Putamen (tissue), 1 donor: ENCODE measurements around the gene RGS11.

Source experiments
- DNase-seq: peaks from one replicate; pipeline ENCODE4 v3.0.0-alpha.2; 2016; ENCODE audit warnings: low spot score

Gene RGS11

DNA sequence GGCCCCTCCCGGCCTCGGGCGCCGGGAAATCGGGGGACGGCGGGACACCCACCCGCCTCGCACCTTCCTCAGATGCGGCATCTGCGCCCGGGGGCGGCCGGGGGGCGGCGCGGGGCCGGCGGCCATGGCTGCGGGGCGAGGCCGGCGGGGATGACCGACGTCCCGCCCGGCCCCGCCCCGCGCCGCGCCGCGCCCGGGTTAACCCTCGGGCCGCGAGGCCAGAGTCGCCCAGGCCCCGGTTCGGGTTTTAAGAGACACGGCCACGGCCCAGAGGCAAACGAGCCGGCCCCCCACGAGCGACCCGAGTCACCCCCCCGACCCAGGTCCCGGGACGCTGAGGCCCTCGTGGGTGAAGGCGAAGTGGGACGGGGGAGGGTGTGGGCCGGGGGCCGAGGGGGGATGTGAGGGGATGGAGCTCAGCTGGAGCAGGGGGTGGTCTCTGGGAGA lies at the start of gene RGS11:
Gene RGS11, minus strand, starts transcription at position 159 of the 447 bp plus-strand sequence. Its CDS starts 33 bp downstream, at position 126.
- DNase-seq = no peak

DNA sequence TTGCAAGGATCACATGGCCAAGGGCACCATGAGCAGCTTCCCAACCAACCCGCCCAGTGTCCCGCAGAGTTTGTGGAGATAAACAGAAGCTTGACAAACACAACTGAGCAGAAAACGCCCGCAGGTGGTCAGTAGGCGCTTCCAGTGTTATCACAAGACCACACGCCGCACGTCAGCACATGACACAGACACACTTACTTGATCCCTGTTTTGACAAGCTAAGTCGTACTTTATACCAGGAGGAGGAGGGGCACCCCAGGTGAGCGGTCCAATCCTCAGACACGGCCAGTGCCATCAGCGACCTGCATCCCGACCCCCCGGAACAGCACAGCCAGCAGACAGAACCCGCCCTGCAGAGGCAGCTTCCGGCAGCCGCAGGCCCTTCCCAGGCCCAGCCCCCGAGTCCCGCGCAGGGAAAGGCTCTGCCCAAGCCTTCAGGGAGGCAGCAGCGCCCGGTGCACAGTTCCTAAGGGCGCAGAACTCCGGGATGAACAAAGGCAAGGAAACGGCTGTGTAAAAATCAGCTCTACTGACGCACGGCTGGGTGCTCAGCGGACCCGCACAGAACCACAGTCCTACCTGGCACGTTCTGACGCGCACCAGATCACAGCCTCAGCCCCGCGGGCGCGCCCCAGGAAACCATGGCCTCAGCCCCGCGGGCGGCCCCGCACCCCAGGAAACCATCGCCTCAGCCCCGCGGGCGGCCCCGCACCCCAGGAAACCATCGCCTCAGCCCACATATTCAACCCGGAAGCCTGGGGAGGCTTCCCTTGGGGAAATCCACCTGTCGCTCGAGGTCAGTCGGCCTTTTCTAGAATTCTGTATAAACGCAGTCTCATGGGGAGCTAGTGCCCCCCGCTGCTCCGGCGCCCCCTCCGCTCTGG lies 48.9 kb upstream of the RGS11 start:
- no peak for DNase-seq

GRCh38 chr16:324201-324450 lies 48.4 kb upstream of the RGS11 start:
- no peak for DNase-seq

DNA sequence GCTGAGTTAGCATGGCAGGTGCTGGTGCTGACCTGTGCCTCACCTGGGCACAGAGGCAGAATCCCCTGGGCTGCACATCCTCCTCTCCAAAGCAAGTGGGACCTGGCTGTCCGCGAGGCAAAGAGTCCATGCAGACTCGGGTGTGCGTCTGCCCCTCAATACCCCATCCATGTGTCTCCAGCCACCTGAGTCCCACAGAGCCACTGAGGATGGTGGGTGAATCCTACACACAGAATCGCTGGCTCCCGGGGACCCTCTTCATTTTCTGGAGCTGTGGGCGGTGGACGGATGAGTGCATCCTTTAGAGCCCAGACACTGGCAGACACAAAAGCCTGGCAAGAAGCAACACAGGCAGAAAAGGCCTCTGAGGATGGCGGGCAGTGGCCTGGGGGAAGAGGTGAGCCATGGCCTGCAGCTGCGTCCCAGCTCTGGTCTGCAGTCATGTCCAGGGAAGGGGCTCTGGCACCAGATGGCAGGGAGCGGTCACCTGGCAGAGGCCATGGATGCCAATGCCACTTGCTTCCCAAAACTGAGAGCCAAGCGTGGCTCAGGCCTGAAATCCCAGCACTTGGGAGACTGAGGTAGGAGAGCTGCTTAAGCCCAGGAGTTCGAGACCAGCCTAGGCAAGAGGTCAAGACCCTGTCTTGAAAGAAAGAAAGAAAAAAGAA lies 46.9 kb upstream of the RGS11 start:
- no peak for DNase-seq

DNA sequence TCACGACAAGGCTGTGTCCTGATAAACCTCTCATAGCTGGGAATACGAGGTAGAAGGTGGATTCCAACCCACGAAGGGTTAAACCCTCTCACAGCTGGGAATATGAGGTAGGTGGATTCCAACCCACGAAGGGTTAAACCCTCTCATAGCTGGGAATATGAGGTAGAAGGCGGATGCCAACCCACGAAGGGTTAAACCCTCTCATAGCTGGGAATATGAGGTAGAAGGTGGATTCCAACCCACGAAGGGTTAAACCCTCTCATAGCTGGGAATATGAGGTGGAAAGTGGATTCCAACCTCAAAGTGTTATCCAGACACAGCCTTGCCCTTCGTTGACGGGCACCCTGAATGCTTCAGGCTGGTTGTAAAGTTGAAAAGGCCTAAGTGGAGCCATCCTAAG lies 45.8 kb upstream of the RGS11 start:
- DNase-seq = no peak

- DNase-seq = no peak
Observed at GRCh38 chr16:320206-320605, 44.5 kb upstream of the RGS11 start.

DNA sequence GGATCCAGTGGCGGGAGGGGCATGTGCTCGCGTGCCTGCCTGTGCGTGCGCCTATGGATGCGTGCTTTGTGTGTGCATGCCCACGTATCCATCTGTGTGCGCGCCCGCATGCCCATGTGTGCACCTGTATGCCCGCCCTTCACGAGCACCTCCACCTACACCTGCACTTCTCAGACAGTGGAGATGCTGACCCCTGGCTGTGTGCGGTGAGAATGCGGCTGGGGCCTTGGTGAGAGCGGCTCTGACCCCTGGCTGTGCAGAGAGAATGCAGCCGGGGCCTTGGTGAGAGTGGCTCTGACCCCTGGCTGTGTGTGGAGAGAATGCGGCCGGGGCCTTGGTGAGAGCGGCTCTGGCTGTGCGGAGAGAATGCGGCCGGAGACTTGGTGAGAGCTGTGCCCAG lies 42.9 kb upstream of the RGS11 start:
- DNase-seq = no peak

- DNase-seq = no peak
Observed at GRCh38 chr16:317583-317982, 41.8 kb upstream of the RGS11 start.

GRCh38 chr16:316741-317464 lies 41.2 kb upstream of the RGS11 start:
- DNase-seq = no peak

DNA sequence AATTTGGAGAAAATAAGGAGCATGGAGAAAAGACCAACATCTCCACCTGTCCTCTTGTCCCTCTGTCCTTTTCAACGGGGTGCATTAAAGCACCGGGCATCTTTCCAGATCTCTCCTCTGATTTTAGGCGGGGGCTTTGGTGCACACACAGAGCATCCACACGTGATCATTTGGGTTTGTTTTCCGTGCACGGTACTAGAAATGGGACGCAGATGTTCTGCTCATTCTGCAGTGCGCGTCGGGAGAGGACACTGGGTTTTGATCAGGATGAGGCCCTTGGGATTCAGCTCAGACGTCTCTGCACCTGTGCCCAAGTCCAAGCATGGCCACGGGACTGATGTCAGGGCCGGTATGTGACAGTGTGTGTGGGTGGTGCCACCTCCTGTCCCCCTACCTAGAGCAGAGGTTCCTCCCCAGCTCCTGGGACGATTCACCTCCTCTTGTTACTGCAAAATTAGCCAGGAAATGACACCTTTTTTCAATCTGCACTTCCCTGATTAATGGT lies 39.1 kb upstream of the RGS11 start:
- no peak for DNase-seq

DNA sequence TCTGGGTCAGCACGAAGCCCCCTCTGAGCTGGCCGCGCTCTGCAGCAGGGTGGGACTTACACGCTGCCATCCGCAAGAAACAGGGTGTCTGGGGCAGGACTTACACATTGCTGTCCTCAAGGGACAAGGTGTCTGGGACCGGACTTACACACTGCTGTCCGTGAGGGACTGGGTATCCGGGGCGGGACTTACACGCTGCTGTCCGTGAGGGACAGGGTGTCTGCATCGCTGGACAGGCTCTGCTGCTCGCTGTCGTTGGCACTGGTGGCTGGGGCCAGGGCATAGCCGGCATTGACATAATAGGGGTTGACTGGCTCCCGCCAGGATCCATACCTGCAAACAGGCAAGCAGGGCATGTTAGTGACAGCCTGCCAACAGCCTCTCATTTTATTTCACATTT lies 38.6 kb upstream of the RGS11 start:
- no peak for DNase-seq

DNA sequence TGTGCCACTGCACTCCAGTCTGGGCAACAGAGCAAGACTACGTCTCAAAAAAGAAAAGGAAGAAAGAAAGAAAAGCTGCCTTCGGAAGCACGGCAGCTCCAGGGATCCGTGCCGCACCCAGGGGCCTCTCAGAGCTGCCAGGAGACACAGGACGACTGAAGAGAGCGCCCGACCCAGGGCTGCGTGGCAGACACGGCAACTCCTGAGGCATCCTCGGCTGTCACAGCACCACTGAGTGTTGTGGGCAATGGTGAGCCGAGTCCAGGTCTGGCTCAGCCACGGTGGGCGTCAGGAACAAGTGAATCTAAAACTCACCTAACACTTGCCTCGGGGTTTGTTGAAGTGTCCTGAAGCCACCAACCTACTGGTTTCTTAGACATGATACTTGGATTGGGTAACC lies 36.0 kb upstream of the RGS11 start:
- DNase-seq = no peak

DNA sequence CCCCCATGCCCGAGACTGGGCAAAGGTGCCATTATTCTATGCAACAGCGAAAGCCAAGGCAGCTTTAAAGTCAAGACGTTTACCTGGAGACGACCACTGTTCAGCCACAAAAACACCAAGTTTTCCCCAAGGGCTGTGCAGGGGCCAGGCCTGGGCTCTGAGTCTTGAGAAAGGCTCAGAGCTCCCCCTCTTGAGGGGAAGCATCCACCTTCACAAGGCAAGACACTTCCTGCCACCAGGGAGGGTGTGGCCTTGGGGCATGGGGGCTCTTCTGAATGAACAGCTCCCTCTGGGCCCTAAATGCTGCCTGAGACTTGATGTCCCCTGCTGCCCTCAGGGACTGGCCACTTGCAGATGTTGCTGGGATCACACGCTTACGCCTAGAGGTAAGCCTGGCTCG lies 33.7 kb upstream of the RGS11 start:
- no peak for DNase-seq

DNA sequence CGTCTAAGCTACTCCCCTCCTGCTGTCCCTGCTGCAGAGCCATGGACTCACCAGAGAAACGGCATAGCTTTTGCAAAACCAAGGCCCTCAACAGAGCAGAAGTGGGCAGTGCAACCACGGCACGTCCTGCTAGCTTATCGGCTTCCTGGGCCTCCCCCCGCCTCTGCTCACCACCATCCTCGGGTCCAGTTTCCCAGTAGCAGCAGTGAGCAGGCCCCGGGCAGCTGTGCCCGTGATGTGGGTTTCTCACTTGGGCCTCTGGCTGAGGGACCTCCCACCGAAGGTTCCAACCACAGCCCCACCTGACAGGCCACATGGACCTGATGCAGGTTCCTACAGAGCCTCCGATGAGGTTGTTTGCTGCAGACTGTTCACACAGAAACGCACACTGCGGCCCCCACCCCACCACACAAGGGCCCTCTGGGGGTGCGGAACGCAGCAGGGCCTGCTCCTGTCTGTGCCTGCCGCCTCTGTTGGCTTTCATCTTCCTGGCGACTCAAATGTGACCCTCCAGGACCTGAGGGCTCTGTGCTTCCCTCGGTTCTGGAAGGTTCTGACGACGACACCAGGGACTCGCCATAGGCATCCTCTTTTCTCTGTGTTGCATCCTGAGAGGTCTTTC lies 32.1 kb upstream of the RGS11 start:
- no peak for DNase-seq

DNA sequence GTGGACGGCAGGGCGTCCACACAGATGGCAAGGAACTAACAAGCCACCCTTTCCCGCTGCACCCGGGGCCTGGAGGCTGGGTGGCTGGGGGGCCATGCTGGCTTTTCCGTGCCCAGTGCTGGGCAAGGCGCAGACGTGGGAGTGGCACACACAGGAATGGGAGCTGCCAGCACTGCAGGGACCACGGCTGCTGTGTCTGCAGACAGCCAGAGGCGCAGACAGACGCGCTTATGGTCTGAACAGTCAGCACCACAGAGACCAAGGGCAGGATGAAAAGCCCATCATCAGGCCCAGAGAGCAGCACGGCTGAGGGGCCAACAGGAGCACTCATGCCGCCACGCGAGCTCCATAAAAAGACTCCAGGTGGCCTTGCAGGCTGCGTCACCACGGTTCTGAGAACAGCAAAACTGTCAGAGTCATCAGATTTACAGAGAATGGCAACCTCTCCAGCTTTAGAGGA lies 31.2 kb upstream of the RGS11 start:
- no peak for DNase-seq

DNA sequence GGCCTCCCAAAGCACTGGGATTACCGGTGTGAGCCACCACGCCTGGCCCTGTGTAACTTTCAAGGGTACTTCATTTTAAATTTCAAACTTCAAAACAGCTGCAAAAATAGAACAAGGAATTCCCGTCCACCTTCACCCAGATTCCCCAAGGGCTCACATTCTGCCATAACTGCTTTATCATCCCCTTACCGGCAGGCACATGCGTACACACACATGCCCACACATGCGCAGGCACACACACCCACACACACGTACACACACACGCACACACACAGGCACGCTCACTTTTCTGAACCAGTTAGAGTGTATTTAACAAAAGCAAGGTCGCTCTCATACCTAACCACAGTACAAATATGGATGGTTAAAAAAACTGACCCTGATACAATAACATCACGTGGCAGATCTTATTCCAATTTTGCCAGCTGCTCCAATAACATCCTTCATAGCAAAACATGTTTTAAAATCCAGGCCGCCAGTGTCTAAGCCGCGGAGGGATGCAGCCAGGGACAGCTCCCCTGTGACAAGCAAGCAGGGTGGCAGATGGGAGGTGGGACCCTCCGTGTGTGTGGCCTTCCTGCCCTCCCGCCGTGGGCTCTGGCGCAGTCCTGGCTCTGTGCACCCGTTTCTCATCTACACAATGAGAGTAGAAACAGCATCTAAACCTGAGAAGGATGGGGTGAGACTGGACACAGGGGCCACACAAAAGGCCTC lies 30.3 kb upstream of the RGS11 start:
- peak; percentile 37 for DNase-seq

- DNase-seq = no peak
Observed at GRCh38 chr16:303760-304505, 28.2 kb upstream of the RGS11 start.

GRCh38 chr16:301950-302349 lies 26.2 kb upstream of the RGS11 start:
- DNase-seq = no peak

DNA sequence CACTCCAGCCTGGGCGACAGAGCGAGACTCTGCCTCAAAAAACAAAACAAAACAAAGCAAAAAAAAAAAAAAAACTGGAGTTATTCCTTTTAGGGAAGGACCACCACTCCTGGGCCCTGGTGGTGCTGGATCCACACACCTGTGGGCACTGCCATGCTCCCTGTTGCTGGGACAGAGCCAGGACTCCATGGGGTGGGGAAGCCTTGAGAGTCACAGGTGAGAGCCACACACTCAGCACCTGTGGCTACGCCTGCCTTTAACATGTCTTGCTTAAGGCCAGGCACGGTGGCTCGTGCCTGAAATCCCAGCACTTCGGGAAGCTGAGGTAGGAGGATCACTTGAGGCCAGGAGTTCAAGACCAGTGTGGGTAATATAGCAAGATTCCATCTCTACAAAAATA lies 25.5 kb upstream of the RGS11 start:
- no peak for DNase-seq

DNA sequence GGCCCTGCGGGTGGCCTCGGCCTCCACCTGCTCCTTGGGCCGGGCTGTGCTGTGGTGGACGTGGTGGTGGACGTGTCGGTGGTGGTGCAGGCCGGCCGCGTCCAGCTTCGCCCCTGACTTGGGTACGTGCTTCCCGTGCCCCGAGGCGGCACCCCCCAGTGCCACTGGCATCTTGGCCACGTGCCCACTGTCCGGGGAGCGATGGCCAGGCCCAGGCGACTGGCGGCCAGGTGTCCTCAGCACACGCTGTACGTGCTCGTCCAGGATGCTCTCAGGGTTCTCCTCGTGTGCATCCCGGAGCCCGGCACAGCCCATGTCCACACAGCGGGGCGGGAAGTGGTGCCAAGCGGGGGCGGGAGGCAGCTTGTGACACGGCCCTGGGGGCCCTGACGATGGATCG lies 22.1 kb upstream of the RGS11 start:
- DNase-seq = no peak
